Esophagus squamous epithelium (tissue), 5 donors: Measurements from ENCODE around the gene PRKCZ. TPM values are rescaled to one million over a fixed set of nuclear protein-coding genes. Genes with fewer than 3 reads are reported as not detected.

Source experiments
- DNase-seq: peaks from one replicate; lab custom pipeline; 2025; lab: John Stamatoyannopoulos, UW
- H3K27ac ChIP-seq, 4 donors: fragments of 200-600 bp; sonication (generic); one replicate each; pipeline ENCODE4 v1.5.1; 2016 to 2019; ENCODE audit warnings: mild to moderate bottlenecking in 1 of 4
- H3K27me3 ChIP-seq, 4 donors: fragments of 200-600 bp; sonication (generic); 1 replicate in 3 of 4; 2 replicates in 1 of 4; pipeline versions ENCODE4 v1.5.1 to v1.6.0; 2017 to 2021; ENCODE audit warnings: antibody characterized with exemption in 1 of 4
- H3K36me3 ChIP-seq, 3 donors: fragments of 200-600 bp; sonication (generic); one replicate each; pipeline ENCODE4 v1.5.1; 2016 to 2019
- H3K4me1 ChIP-seq, 3 donors: fragments of 200-600 bp; sonication (generic); one replicate each; pipeline ENCODE4 v1.5.1; 2017 to 2019
- H3K4me3 ChIP-seq, 4 donors: fragments of 200-600 bp; sonication (generic); 1 replicate in 3 of 4; 2 replicates in 1 of 4; pipeline ENCODE4 v1.5.1; 2016 to 2019; ENCODE audit warnings: mild to moderate bottlenecking in 2 of 4, moderate library complexity in 1 of 4
- H3K9me3 ChIP-seq, 3 donors: fragments of 200-600 bp; sonication (generic); one replicate each; pipeline ENCODE4 v1.5.1; 2016 to 2019
- POLR2A ChIP-seq, 4 donors: fragments of 450-650 bp; IDR thresholded peaks; one replicate each; pipeline ENCODE4 v1.6.1; 2017; ENCODE audit warnings: antibody characterized with exemption in 4 of 4, mild to moderate bottlenecking in 4 of 4, moderate library complexity in 3 of 4
- WGBS, 2 donors: methylation state at CpG; one replicate each; pipeline ENCODE4 v1.1.5; 2018; 5-methylcytosine and 5-hydroxymethylcytosine counted together
- intact Hi-C: fragments of 100-400 bp; cut with DNase I; formaldehyde crosslinking; loops from one replicate; pipeline ENCODE4 v1.15.0; 2022
- total RNA-seq, 4 donors: library from RNA; depleted of rRNA; stranded (reverse); fragments of >200 nt; gene quantifications; one replicate each; pipeline ENCODE4 v1.1.0, GENCODE V29; 2016
- TF ChIP-seq, protein P1 (sequence below), 6 experiments: fragments of 450-650 bp in 4 of 6; fragments of 200-600 bp in 2 of 6; sonication (generic) in 2 of 6; IDR thresholded peaks; one replicate each; pipeline ENCODE4 v1.5.1; 2016 to 2019; ENCODE audit warnings: antibody characterized with exemption in 6 of 6, mild to moderate bottlenecking in 4 of 6, moderate library complexity in 4 of 6
- donor health status: DM: yes; HTN: yes; CAD: no.

PRKCZ gene
- total RNA-seq, 4 donors from 2014 or later, result 14.5 to 23.8 (median 17.5) TPM

DNA sequence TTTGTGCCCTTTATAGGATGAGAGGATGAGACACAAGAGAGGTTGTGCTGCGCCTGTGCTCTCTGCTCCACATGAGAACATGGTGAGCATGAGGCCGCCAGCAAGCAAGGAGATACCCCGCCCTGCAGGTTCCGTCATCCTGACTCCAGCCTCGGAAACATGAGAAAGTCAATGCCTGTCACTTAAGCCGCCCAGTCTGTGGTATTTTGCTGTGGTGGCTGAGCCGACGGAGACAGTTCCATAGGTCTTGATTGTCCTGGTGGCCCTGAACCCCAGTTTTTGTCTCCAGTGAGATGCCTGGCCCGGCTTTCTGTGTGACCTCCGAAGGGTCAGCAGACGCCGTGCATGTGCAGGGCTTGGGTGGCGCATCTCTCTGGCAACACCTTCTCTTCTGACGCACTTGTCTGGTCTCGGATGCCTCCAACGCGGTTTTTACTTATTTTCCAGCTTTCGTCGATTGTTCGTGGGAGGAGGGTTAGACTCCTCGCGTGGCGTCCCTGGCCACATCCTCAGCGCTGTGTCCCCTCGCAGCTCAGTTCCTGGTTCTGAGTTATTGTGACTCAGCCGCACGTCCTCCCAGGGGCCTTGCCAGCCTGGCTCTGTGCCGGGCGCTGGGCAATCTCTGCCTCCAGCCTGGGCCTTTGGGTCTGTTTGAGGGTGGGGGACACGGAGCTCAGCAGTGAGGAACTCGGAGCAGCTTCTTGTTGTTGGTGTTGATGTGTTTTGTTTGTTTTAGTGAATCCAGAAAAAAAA is 74.4 kb downstream of the PRKCZ start:
- TF ChIP-seq, protein P1, sequence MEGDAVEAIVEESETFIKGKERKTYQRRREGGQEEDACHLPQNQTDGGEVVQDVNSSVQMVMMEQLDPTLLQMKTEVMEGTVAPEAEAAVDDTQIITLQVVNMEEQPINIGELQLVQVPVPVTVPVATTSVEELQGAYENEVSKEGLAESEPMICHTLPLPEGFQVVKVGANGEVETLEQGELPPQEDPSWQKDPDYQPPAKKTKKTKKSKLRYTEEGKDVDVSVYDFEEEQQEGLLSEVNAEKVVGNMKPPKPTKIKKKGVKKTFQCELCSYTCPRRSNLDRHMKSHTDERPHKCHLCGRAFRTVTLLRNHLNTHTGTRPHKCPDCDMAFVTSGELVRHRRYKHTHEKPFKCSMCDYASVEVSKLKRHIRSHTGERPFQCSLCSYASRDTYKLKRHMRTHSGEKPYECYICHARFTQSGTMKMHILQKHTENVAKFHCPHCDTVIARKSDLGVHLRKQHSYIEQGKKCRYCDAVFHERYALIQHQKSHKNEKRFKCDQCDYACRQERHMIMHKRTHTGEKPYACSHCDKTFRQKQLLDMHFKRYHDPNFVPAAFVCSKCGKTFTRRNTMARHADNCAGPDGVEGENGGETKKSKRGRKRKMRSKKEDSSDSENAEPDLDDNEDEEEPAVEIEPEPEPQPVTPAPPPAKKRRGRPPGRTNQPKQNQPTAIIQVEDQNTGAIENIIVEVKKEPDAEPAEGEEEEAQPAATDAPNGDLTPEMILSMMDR (IDR thresholded peaks at IDR 0.05), result no peak
- TF ChIP-seq POLR2A (IDR thresholded peaks at IDR 0.05), result no peak
- Histone ChIP-seq H3K27me3 (no peaks in the 10 kb centered on the region), H3K9me3 (no peaks in the 10 kb centered on the region), H3K27ac (no peak overlapping the region), H3K4me1 (peaks cover 0 to 14% (median 12%) of the 10 kb centered on the region in 3 donors), H3K4me3 (no peak overlapping the region), H3K36me3 (no peaks in the 10 kb centered on the region)
- WGBS, 2 donors, result 85 to 87% methylated on average over 17 to 25 of the region's 31 CpGs
- no peak for DNase-seq
- intact Hi-C loops, result no loop called here

DNA sequence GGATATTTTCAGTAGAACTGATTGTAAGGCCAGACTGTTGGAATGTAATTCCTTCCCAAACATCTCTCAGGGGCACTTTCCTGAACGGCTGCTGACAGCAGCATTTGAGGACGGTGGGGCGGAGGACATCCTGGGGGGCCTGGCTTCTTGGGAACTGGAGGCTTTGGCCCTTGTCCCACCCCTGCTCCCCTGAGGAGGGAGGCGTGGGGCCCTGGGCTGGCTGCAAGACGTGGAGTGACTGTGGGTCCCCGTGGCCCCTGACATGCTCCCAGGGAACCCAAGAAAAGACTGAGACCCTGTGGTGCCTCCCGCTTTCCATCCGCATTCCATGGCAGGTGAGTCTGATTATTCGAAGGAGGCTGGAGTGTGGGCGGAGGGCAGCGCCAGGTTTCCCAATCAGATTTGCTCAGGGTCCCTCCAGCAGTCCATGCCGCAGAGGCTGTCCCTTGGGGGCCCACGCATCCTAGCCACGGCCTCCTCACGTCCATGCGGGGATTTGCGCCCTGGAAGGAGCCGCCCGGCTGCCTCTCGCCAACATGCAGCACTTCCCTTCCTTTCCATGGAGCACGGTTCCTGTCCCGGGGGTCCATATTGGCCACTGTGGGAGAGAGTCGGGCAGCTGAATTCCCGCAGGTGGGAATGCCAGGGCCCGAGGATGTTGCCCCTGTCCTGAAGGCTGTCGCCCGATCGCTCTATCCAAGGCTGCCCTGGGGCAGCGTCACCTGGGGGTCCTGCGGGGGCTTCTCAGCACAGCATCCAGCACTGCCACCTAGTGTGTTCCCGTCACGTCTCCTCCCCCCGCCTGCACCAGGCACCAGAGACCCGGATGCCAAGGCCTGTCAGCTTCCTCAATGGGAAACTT is 75.4 kb downstream of the PRKCZ start:
- peaks cover 0 to 14% (median 12%) of the 10 kb centered on the region in 3 donors for H3K4me1 ChIP-seq
- H3K27me3 ChIP-seq, result no peaks in the 10 kb centered on the region
- H3K9me3 ChIP-seq, result no peaks in the 10 kb centered on the region
- intact Hi-C loops, result no loop called here
- TF ChIP-seq, protein P1 (IDR thresholded peaks at IDR 0.05), result no peak
- no peak for TF ChIP-seq POLR2A (IDR thresholded peaks at IDR 0.05)
- no peak overlapping the region for H3K27ac ChIP-seq
- no peak overlapping the region for H3K4me3 ChIP-seq
- 78 to 83% methylated on average over 7 to 20 of the region's 34 CpGs for WGBS, 2 donors
- no peak for DNase-seq
- no peaks in the 10 kb centered on the region for H3K36me3 ChIP-seq

DNA sequence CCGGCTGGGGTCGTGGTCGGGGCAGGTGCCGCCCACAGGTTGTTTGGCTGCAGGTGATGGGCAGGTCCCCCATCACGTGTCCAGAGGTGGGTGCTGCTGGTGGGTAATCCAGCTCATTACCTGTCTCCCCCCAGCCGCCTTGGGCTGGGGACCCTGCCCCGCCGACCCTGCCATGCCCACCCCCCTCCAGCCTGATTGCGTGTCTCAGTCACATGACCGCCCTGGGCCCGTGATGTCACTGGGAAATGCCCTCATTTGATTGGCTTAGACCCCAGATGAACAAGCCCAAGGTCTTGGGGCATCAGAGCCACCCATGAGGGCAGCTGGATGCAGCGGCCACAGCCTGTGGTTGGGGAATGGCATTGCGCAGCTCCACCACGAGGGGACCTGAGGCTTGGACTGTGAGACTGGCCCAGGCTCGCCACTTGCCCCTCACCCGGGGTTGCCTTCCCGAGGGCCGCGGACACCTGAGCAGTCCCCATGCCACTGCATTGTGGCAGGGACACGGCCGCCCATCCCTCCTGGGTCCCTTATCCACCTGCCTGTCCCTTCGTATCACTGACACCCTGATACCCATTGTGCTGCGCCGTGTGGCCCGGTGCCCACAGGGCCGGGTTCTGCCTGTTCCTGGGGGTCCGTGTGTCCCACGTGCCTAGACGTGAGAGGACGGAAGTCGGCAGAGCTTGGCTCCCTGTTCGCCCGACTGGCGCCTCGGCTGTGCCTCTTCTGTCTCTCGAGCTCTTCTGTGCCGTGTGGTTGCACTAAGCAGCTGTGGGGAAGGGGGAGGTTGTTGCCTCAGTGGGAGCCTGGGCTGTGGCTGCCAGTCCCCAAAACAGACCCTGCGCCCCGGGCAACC is 76.3 kb downstream of the PRKCZ start:
- intact Hi-C loops, result no loop called here
- no peak for TF ChIP-seq POLR2A (IDR thresholded peaks at IDR 0.05)
- TF ChIP-seq, protein P1 (IDR thresholded peaks at IDR 0.05), result no peak
- 59 to 78% methylated on average over 7 to 9 of the region's 39 CpGs for WGBS, 2 donors
- H3K4me1 ChIP-seq, result peaks cover 0 to 14% (median 12%) of the 10 kb centered on the region in 3 donors
- no peaks in the 10 kb centered on the region for H3K36me3 ChIP-seq
- no peaks in the 10 kb centered on the region for H3K9me3 ChIP-seq
- no peak overlapping the region for H3K27ac ChIP-seq
- no peak for DNase-seq
- H3K27me3 ChIP-seq, result no peaks in the 10 kb centered on the region
- H3K4me3 ChIP-seq, result no peak overlapping the region

DNA sequence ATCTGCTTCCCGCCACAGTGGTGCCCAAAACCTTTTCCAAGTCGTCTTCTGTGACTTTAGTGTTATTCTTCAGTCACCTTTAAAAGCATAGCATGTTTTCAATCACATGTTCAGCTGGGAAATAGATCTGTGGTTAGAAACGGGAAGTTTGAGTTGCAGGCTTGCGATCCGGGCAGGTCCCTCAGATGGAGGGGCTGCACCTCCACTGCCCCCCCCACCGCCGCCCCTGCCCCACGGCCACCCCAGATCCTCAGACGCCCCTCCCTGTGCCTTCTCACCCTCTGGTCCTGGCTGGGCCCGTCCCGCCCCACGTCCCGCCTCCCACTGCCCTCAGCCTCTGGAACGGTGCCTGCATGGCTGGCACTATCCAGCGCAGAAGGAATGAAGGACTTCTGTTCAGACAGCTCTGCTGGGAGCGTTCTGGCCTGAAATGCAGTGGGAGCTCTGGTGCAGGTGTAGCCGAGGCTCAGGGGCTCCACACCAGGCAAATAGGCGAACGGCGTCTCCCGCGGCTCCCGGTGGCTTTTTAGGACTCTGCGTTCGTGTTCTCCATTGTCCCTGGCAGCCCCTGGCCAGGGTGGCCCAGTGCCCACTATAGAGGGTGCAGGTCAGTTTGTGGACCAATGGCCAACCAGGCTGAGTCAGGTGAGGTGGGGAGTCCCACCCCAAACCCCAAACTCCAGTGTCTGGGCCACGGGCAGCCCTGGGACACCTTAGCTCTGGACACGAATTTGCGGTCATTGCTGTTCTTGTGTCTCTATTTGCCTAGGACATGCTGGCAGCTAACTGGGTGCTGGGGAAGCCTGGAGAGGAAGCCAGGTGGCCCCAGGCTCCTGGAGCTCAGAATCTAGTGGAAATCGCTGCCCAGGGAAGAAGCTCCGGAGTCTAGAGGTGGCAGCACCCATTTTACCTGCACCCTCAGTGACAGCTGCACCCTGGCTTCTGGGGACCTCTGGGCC is 77.3 kb downstream of the PRKCZ start:
- H3K4me1 ChIP-seq, result peaks cover 4 to 21% (median 16%) of the 10 kb centered on the region in 3 donors
- no peak overlapping the region for H3K4me3 ChIP-seq
- TF ChIP-seq, protein P1 (IDR thresholded peaks at IDR 0.05), result no peak
- TF ChIP-seq POLR2A (IDR thresholded peaks at IDR 0.05), result no peak
- 24 to 70% methylated on average over 7 to 10 of the region's 30 CpGs for WGBS, 2 donors
- H3K27ac ChIP-seq, result no peak overlapping the region
- DNase-seq, result no peak
- no peaks in the 10 kb centered on the region for H3K27me3 ChIP-seq
- H3K36me3 ChIP-seq, result no peaks in the 10 kb centered on the region
- intact Hi-C loops, result no loop called here
- H3K9me3 ChIP-seq, result no peaks in the 10 kb centered on the region
